HL-60 (cell line): ENCODE results near the gene NIBAN1.

ENCODE experiments used
- DNase-seq, 2 experiments: peaks; one replicate each; pipeline ENCODE4 v3.0.0-alpha.2; 2010 to 2020; ENCODE audit warnings: low read depth in 1 of 2, low spot score in 1 of 2
- H3K27ac ChIP-seq: fragments of 250-450 bp; sonication (Bioruptor Pico); replicated peaks from 2 replicates; pipeline ENCODE4 v1.5.1; 2020; ENCODE audit warnings: mild to moderate bottlenecking, moderate library complexity
- H3K27me3 ChIP-seq: fragments of 250-450 bp; sonication (Bioruptor Pico); 2 replicates; pipeline ENCODE4 v1.5.1; 2021; ENCODE audit warnings: mild to moderate bottlenecking, moderate library complexity; ENCODE audit not compliant: insufficient read depth, poor library complexity, severe bottlenecking
- H3K4me3 ChIP-seq: replicated peaks from 2 replicates; pipeline ENCODE4 v1.5.1; 2011; ENCODE audit warnings: mild to moderate bottlenecking, control low read depth, low read length; ENCODE audit not compliant: insufficient read depth
- GABPA ChIP-seq: IDR thresholded peaks from 2 replicates; pipeline ENCODE4 v1.6.1; 2012; ENCODE audit warnings: low read depth
- POLR2AphosphoS5 ChIP-seq: IDR thresholded peaks from 2 replicates; pipeline ENCODE4 v1.6.1; 2012; ENCODE audit warnings: low read depth
- SPI1 ChIP-seq: IDR thresholded peaks from 2 replicates; pipeline ENCODE4 v1.6.1; 2012; ENCODE audit warnings: low read depth, mild to moderate bottlenecking, borderline replicate concordance
- TF ChIP-seq, protein P1 (sequence below): IDR thresholded peaks from 2 replicates; pipeline ENCODE4 v1.6.1; 2012; ENCODE audit warnings: low read depth; ENCODE audit not compliant: insufficient replicate concordance
- TF ChIP-seq, protein P2 (sequence below): IDR thresholded peaks from one replicate; pipeline ENCODE4 v1.5.1; 2011; ENCODE audit warnings: low read length, control low read depth, inconsistent platforms; ENCODE audit not compliant: insufficient read depth

NIBAN1 gene

DNA sequence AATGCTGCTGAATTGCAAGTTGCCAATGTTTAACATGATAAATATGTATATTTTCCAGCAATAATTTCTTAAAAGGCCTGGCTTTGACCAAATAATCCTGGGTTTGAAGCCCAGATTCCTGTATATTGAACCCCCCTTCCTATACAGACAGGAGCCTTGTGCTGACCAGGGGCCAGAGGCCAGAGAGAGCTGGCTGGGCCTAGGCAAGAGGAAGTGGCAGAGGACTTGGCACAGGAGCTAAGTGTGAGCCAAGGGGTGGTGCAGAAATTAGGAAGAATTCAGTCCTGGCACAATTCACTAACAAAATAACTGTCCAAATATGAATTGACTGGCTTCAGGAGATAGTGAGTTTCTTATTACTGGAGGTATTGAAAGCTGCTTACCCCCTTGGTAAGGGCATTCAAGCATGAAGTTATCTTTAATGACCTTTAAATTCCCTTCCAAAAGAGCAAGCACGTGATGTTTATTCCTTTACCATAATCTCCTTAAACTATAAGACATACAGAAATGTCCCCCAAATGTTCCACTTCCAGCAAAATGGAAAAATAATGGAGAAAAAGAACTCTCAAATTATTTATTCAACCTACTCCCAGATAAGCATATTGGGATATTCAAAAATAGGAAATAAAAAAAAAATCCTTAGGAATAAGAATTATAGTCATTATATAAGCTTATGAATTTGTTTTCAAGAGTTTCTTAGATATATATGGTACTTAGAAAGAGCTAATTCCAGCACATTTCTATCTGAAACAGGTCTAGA lies 26.6 kb downstream of the NIBAN1 start:
- DNase-seq, result no peak
- no peaks in the 10 kb centered on the region for H3K27me3 ChIP-seq
- H3K27ac ChIP-seq, result no peak overlapping the region
- no peak overlapping the region for H3K4me3 ChIP-seq
- TF ChIP-seq SPI1, result peak; percentile 56
- TF ChIP-seq, protein P1, sequence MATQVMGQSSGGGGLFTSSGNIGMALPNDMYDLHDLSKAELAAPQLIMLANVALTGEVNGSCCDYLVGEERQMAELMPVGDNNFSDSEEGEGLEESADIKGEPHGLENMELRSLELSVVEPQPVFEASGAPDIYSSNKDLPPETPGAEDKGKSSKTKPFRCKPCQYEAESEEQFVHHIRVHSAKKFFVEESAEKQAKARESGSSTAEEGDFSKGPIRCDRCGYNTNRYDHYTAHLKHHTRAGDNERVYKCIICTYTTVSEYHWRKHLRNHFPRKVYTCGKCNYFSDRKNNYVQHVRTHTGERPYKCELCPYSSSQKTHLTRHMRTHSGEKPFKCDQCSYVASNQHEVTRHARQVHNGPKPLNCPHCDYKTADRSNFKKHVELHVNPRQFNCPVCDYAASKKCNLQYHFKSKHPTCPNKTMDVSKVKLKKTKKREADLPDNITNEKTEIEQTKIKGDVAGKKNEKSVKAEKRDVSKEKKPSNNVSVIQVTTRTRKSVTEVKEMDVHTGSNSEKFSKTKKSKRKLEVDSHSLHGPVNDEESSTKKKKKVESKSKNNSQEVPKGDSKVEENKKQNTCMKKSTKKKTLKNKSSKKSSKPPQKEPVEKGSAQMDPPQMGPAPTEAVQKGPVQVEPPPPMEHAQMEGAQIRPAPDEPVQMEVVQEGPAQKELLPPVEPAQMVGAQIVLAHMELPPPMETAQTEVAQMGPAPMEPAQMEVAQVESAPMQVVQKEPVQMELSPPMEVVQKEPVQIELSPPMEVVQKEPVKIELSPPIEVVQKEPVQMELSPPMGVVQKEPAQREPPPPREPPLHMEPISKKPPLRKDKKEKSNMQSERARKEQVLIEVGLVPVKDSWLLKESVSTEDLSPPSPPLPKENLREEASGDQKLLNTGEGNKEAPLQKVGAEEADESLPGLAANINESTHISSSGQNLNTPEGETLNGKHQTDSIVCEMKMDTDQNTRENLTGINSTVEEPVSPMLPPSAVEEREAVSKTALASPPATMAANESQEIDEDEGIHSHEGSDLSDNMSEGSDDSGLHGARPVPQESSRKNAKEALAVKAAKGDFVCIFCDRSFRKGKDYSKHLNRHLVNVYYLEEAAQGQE, result no peak

DNA sequence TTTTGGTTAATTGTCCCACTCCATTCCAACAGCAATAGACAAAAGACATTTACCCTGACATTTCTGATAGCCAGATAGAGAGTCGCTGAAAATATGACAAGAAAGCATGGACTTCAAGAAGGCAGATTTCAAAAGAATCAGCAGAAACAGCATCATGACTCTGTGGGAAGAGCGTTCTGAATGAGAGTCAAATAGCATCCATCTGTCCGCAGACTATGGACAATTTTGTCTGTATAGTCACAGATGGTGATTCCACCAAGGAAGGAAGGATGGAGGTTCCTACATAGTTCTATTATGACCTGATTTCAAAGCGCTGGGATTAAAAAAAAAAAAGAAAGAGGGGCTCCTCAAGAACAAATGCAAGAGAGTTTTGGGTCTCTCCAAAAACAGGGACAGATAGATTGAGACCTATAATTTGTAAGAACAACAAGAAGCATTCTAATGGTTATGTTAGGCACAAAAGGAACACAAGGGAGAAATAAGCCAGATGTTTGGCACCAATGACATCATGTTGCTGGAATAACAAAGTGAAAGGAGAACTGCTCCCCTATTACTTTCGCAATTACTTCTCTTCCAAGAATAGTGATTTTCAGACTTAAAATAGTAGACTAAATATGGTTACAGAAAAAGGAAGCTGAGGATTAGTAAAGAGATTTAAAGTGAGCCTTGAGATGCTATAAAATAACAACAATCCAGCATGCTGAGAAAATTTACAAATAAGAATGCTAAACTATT lies 28.5 kb downstream of the NIBAN1 start:
- peak in 1 of 2 experiments; percentile 55 for DNase-seq
- no peaks in the 10 kb centered on the region for H3K27me3 ChIP-seq
- no peak overlapping the region for H3K4me3 ChIP-seq
- TF ChIP-seq SPI1 (peak; percentile 36; the same call in 1 of the 2 replicates), GABPA (no peak), POLR2AphosphoS5 (no peak)
- TF ChIP-seq, protein P1, result no peak
- TF ChIP-seq, protein P2, sequence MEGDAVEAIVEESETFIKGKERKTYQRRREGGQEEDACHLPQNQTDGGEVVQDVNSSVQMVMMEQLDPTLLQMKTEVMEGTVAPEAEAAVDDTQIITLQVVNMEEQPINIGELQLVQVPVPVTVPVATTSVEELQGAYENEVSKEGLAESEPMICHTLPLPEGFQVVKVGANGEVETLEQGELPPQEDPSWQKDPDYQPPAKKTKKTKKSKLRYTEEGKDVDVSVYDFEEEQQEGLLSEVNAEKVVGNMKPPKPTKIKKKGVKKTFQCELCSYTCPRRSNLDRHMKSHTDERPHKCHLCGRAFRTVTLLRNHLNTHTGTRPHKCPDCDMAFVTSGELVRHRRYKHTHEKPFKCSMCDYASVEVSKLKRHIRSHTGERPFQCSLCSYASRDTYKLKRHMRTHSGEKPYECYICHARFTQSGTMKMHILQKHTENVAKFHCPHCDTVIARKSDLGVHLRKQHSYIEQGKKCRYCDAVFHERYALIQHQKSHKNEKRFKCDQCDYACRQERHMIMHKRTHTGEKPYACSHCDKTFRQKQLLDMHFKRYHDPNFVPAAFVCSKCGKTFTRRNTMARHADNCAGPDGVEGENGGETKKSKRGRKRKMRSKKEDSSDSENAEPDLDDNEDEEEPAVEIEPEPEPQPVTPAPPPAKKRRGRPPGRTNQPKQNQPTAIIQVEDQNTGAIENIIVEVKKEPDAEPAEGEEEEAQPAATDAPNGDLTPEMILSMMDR, result no peak
- H3K27ac ChIP-seq, result no peak overlapping the region

DNA sequence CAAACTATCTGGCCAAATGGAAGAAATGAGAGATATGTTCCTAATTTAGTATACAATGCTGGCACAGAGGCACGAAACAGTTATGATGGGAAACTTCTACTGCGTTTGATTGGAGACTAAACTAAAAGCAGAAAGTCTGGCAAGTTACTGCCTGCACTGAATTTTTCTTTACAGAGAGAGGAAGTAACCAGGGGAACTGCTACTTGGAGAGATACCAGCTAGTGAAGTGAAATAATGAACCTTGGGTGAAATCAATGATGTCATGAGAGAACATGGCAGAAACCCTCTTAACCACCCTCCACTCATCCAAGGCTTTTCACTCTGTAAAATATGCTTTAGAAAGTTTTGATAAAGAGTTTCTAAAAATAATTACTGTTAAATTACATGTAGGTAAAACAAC lies 29.3 kb downstream of the NIBAN1 start:
- Histone ChIP-seq H3K27ac (no peak overlapping the region), H3K27me3 (no peaks in the 10 kb centered on the region), H3K4me3 (no peak overlapping the region)
- DNase-seq, result peak; percentile 31 to 36
- TF ChIP-seq SPI1, result peak; percentile 84
- TF ChIP-seq, protein P2, result no peak

DNA sequence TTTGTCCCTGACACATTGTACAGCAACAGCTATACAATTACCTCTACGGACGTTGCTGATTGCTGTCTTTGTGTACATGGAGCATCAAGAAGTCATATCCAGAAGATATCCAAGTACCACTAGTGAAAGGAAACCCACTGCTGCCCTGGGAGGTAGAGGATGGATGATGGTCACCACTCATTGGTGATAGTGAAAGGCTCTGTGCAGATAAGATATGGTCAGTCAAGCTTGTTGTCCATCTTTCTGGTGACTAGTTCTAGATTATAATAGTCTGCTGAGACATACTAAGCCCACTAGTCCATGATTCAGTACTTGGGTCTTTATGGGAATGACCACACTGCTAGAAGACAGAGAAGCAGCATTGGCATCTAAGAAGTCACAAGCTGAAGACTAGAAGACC lies 30.3 kb downstream of the NIBAN1 start:
- no peak overlapping the region for H3K4me3 ChIP-seq
- no peak for DNase-seq
- H3K27ac ChIP-seq, result no peak overlapping the region
- no peaks in the 10 kb centered on the region for H3K27me3 ChIP-seq
- TF ChIP-seq, protein P2, result no peak
- TF ChIP-seq POLR2AphosphoS5 (no peak), GABPA (no peak)
- TF ChIP-seq, protein P1, result no peak
